ENCODE measurements around the gene PTPRA.

DNA sequence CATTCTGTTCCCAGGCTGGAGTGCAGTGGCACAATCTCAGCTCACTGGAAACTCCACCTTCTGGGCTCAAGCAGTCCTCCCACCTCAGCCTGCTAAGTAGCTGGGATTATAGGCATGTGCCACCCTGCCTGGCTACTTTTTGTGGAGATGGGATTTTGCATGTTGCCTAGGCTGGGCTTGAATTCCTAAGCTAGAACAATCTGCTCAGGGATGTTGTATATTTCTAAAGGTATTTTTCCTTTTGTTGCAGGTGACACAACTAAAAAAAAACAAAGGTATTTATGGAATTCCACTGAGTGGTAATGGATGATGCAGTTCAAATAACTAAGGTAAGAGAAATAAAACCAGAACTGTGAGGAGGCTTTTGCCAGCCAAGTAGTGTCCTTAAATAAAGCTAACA, 49.7 kb downstream of the PTPRA start:
- TF ChIP-seq EZH2 (IDR thresholded peaks at IDR 0.05; ENCODE audit: borderline replicate concordance) = no peak
- TF ChIP-seq, protein P1, sequence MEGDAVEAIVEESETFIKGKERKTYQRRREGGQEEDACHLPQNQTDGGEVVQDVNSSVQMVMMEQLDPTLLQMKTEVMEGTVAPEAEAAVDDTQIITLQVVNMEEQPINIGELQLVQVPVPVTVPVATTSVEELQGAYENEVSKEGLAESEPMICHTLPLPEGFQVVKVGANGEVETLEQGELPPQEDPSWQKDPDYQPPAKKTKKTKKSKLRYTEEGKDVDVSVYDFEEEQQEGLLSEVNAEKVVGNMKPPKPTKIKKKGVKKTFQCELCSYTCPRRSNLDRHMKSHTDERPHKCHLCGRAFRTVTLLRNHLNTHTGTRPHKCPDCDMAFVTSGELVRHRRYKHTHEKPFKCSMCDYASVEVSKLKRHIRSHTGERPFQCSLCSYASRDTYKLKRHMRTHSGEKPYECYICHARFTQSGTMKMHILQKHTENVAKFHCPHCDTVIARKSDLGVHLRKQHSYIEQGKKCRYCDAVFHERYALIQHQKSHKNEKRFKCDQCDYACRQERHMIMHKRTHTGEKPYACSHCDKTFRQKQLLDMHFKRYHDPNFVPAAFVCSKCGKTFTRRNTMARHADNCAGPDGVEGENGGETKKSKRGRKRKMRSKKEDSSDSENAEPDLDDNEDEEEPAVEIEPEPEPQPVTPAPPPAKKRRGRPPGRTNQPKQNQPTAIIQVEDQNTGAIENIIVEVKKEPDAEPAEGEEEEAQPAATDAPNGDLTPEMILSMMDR (IDR thresholded peaks at IDR 0.05; ENCODE audit: poor library complexity) = no peak

All from hepatocyte (in vitro differentiated cells).